ENCODE results near the gene SLC6A7. TPM values are rescaled to one million over a fixed set of nuclear protein-coding genes. Genes with fewer than 3 reads are reported as not detected.
"Not testable (repeated sequence)": the region's sequence is repeated elsewhere in the genome, so short reads cannot be mapped to it uniquely, and the experiment has no call there.

Gene SLC6A7
- total RNA-seq, 1 experiment from 2014 or later: not detected

DNA sequence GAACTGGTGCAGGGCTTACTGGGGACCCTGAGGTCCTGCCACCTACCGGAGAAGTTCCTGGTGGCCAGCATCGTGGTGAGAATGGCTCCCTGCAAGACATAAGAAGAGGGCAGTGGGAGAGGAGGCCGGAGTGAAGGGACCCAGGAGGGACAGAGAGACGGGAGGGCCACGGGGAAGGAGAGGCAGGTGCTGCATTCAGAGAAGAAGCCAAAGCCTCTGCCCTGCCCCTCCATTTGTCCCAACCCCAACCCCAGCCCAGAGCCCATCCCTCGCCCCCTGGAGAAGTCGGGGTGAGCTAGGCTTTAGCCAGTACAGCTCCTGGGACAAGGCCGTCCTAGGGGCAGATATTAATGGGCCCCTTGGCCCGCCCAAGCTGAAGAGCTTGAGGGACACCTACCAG, 57.9 kb downstream of the SLC6A7 start:
- no peak overlapping the region for H3K27ac Mint-ChIP-seq (ENCODE audit: unreplicated experiment)
- H3K27me3 Mint-ChIP-seq (ENCODE audit: unreplicated experiment): peaks cover 73% of the 10 kb centered on the region
- H3K4me1 Mint-ChIP-seq (ENCODE audit: low read depth, unreplicated experiment): no peaks in the 10 kb centered on the region
- CTCF ChIA-PET: interaction anchor here (0.6 to 1.3 kb wide), 3 partner anchors 10 to 33 kb away, joined by 3 to 4 read pairs (median 3); no protein-coding TSS in a partner anchor
- H3K9me3 Mint-ChIP-seq (ENCODE audit: low read depth, unreplicated experiment): no peaks in the 10 kb centered on the region
- no TSS peak for BruUV-seq (replicated peaks)
- TF ChIP-seq, protein P1, sequence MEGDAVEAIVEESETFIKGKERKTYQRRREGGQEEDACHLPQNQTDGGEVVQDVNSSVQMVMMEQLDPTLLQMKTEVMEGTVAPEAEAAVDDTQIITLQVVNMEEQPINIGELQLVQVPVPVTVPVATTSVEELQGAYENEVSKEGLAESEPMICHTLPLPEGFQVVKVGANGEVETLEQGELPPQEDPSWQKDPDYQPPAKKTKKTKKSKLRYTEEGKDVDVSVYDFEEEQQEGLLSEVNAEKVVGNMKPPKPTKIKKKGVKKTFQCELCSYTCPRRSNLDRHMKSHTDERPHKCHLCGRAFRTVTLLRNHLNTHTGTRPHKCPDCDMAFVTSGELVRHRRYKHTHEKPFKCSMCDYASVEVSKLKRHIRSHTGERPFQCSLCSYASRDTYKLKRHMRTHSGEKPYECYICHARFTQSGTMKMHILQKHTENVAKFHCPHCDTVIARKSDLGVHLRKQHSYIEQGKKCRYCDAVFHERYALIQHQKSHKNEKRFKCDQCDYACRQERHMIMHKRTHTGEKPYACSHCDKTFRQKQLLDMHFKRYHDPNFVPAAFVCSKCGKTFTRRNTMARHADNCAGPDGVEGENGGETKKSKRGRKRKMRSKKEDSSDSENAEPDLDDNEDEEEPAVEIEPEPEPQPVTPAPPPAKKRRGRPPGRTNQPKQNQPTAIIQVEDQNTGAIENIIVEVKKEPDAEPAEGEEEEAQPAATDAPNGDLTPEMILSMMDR (IDR thresholded peaks at IDR 0.05; ENCODE audit: unreplicated experiment): no peak
- H3K4me3 Mint-ChIP-seq (ENCODE audit: low read depth, unreplicated experiment): no peak overlapping the region
- no peaks in the 10 kb centered on the region for H3K36me3 Mint-ChIP-seq (ENCODE audit: insufficient read depth, unreplicated experiment)
- DNase-seq: no peak
- intact Hi-C loops (cut with micrococcal nuclease; ENCODE audit: unreplicated experiment): no loop called here

DNA sequence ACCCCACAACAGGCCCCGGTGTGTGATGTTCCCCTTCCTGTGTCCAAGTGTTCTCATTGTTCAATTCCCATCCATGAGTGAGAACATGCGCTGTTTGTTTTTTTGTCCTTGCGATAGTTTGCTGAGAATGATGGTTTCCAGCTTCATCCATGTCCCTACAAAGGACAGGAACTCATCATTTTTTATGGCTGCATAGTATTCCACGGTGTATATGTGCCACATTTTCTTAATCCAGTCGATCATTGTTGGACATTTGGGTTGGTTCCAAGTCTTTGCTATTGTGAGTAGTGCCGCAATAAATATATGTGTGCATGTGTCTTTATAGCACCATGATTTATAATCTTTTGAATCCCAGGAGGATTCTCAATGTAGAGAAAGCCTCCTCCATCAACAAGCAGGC, 58.6 kb downstream of the SLC6A7 start:
- not testable (repeated sequence) for H3K4me1 Mint-ChIP-seq (ENCODE audit: low read depth, unreplicated experiment)

DNA sequence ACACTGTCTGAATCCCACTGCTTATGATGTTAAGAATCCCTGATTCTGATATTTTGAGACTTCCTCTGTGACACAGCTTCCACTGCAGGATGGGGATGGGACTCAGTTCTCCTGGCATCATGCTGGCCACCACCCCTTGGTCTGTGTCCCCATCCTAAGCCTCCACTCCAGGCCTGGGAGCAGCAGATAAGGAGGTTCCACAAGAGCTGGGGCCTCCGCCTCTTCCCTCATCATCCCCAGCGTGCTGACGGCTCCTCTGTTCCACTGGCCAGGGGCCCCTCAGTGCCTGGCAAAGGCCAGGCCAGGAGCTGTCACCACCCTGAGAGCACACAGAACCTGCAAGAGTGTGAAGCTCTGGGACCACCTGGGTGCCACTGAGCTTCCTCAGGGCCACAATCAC, 59.1 kb downstream of the SLC6A7 start:
- CTCF ChIA-PET: no interaction called here
- TF ChIP-seq, protein P1 (IDR thresholded peaks at IDR 0.05; ENCODE audit: unreplicated experiment): no peak
- peaks cover 73% of the 10 kb centered on the region for H3K27me3 Mint-ChIP-seq (ENCODE audit: unreplicated experiment)
- no peaks in the 10 kb centered on the region for H3K4me1 Mint-ChIP-seq (ENCODE audit: low read depth, unreplicated experiment)
- no peak overlapping the region for H3K27ac Mint-ChIP-seq (ENCODE audit: unreplicated experiment)
- no peak overlapping the region for H3K4me3 Mint-ChIP-seq (ENCODE audit: low read depth, unreplicated experiment)
- no TSS peak for BruUV-seq (replicated peaks)
- H3K9me3 Mint-ChIP-seq (ENCODE audit: low read depth, unreplicated experiment): no peaks in the 10 kb centered on the region
- intact Hi-C loops (cut with micrococcal nuclease; ENCODE audit: unreplicated experiment): no loop called here
- no peak for DNase-seq
- no peaks in the 10 kb centered on the region for H3K36me3 Mint-ChIP-seq (ENCODE audit: insufficient read depth, unreplicated experiment)

More for the DNA sequence above, 58.6 kb downstream of the SLC6A7 start:
- peaks cover 73% of the 10 kb centered on the region for H3K27me3 Mint-ChIP-seq (ENCODE audit: unreplicated experiment)
- H3K27ac Mint-ChIP-seq (ENCODE audit: unreplicated experiment); BruUV-seq (replicated peaks); H3K9me3 Mint-ChIP-seq (ENCODE audit: low read depth, unreplicated experiment); DNase-seq; H3K36me3 Mint-ChIP-seq (ENCODE audit: insufficient read depth, unreplicated experiment); intact Hi-C loops (cut with micrococcal nuclease; ENCODE audit: unreplicated experiment); H3K4me3 Mint-ChIP-seq (ENCODE audit: low read depth, unreplicated experiment): not testable (repeated sequence)
- CTCF ChIA-PET: interaction anchor here (0.9 kb wide), 1 partner anchor 34 kb away, joined by 4 read pairs; no protein-coding TSS in a partner anchor

DNA sequence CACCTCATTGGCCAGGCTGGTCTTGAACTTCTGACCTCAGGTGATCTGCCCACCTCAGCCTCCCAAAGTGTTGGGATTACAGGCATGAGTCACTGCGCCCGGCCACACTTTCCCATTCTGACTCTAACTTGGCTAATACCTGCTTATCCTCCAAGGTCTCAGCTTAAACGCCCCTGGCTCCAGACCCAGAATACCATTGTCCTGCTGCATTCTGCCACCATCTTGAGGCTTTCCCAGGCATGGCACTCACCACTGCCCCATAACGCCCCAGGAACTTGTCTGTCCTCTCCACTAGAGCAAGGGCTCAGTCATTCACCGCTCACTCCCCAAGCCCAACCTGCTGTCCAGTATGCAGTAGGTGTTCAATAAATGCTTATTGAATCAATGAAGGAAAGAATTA, 59.9 kb downstream of the SLC6A7 start:
- intact Hi-C loops (cut with micrococcal nuclease; ENCODE audit: unreplicated experiment): no loop called here
- Mint-ChIP-seq H3K9me3 (ENCODE audit: low read depth, unreplicated experiment) (no peaks in the 10 kb centered on the region), H3K4me3 (ENCODE audit: low read depth, unreplicated experiment) (no peak overlapping the region), H3K4me1 (ENCODE audit: low read depth, unreplicated experiment) (no peaks in the 10 kb centered on the region), H3K27ac (ENCODE audit: unreplicated experiment) (no peak overlapping the region), H3K36me3 (ENCODE audit: insufficient read depth, unreplicated experiment) (no peaks in the 10 kb centered on the region), H3K27me3 (ENCODE audit: unreplicated experiment) (peaks cover 73% of the 10 kb centered on the region)
- DNase-seq: no peak
- TF ChIP-seq, protein P1 (IDR thresholded peaks at IDR 0.05; ENCODE audit: unreplicated experiment): no peak
- CTCF ChIA-PET: interaction anchor here (0.5 kb wide), 1 partner anchor 227 kb away, joined by 5 read pairs; no protein-coding TSS in a partner anchor
- no TSS peak for BruUV-seq (replicated peaks)

DNA sequence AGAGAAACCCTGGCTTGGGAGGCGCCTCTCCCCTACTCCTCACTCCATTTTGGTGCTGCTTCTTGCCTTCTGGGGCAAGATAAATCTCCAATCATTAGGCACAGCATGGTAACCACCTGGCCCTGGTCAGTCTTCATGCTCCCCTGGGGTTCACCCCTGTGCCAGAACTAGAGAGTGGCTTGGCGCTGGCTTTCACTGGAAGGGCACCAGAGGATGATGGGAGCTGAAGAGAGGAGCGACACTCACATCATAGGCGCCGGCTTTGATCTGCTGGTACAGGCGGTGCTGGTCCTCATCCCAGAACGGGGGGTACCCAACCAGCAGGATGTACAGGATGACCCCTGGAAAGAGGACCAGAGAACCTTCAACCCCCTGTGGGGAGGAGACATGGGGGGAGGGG, 61.6 kb downstream of the SLC6A7 start:
- H3K27me3 Mint-ChIP-seq (ENCODE audit: unreplicated experiment): peaks cover 63% of the 10 kb centered on the region
- no TSS peak for BruUV-seq (replicated peaks)
- no peak overlapping the region for H3K4me3 Mint-ChIP-seq (ENCODE audit: low read depth, unreplicated experiment)
- CTCF ChIA-PET: interaction anchor here (1.1 kb wide), 1 partner anchor 58 kb away, joined by 3 read pairs; no protein-coding TSS in a partner anchor
- H3K27ac Mint-ChIP-seq (ENCODE audit: unreplicated experiment): no peak overlapping the region
- intact Hi-C loops (cut with micrococcal nuclease; ENCODE audit: unreplicated experiment): no loop called here
- H3K4me1 Mint-ChIP-seq (ENCODE audit: low read depth, unreplicated experiment): no peaks in the 10 kb centered on the region
- no peak for DNase-seq
- TF ChIP-seq, protein P1 (IDR thresholded peaks at IDR 0.05; ENCODE audit: unreplicated experiment): no peak
- no peaks in the 10 kb centered on the region for H3K9me3 Mint-ChIP-seq (ENCODE audit: low read depth, unreplicated experiment)
- H3K36me3 Mint-ChIP-seq (ENCODE audit: insufficient read depth, unreplicated experiment): no peaks in the 10 kb centered on the region
